HG02840 (cell line): Measurements from ENCODE around the gene NKAIN2.
"Not testable (repeated sequence)": the region's sequence is repeated elsewhere in the genome, so short reads cannot be mapped to it uniquely, and the experiment has no call there.

Experiments used
- ATAC-seq: cut with Tn5 transposase; IDR thresholded peaks from one replicate; pipeline ENCODE4 v1.9.1; 2021; ENCODE audit warnings: mild to moderate bottlenecking, moderate library complexity, moderate number of reproducible peaks; ENCODE audit not compliant: unreplicated experiment, low FRiP score

The NKAIN2 gene

GRCh38 chr6:124389127-124389526 lies 585.5 kb downstream of the NKAIN2 start:
- ATAC-seq = no peak

GRCh38 chr6:124393536-124393935 lies 589.9 kb downstream of the NKAIN2 start:
- ATAC-seq = no peak

- no peak for ATAC-seq
Measured at GRCh38 chr6:124396361-124396760, 592.7 kb downstream of the NKAIN2 start.

GRCh38 chr6:124400261-124400999 lies 596.8 kb downstream of the NKAIN2 start:
- no peak for ATAC-seq

DNA sequence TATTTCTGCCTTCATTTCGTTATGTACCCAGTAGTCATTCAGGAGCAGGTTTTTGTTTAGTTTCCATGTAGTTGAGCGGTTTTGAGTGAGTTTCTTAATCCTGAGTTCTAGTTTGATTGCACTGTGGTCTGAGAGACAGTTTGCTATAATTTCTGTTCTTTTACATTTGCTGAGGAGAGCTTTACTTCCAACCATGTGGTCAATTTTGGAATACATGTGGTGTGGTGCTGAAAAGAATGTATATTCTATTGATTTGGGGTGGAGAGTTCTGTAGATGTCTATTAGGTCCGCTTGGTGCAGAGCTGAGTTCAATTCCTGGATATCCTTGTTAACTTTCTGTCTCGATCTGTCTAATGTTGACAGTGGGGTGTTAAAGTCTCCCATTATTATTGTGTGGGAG lies 606.8 kb downstream of the NKAIN2 start:
- not testable (repeated sequence) for ATAC-seq

- ATAC-seq = not testable (repeated sequence)
Measured at GRCh38 chr6:124412657-124413056, 609.0 kb downstream of the NKAIN2 start.

DNA sequence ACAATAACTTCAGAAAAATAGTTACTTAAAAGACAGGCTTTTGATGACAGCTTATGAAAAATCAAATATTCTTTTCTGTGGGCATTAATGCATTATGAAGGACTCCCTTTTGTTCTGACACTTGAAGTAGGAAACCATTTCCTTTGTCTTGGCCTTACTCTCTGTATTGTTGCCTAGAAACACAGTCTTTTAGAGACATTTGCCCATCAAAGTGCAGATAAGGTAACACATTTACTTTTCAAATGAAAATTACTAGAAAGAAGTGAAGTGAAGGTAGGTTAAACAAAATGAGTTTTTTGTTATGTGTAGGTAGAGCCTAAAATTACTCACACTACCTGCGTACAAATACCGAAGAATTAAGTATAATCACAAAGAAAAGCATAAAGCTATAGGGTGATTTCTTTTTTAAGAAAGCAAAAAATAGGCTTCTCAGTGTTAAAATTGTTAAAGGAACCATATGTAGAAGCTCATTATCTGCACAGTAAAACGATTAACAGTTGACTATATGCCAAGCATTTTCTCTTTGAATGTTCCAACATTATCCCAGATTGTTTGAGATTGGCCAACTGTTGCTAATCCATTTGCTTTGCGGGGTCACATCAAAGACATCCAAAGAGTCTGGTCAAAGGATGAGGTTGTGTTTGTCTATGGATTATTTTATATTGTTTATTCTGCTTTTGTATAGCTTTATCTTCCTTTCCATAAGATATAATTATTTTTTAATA lies 616.6 kb downstream of the NKAIN2 start:
- ATAC-seq = no peak

GRCh38 chr6:124423621-124424020 lies 620.0 kb downstream of the NKAIN2 start:
- no peak for ATAC-seq

DNA sequence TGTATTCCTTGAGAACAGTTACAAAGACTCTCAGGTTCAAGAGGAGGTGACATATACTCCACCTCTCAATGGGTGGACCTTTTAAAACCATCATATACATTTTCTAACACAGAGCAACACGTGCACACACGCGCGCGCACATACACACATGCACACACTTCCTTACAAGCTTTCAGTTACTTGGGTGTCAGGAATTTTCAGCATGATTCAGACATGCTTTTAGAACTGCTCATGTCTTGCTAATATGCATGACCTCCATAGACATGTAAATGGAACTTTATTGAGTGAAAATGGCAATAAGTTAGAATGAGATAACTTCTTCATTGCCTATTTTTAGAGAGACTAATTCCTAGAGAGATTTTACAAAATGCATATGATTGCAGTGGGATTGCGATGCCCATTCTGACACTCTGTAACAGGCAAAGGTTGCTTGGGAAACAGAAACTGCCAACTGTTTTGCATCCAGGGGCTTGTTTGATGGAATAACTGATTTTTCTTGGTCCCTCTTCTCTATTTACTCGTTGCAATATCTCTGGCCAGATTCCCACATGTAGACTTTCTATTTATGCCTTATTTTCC lies 627.2 kb downstream of the NKAIN2 start:
- no peak for ATAC-seq

GRCh38 chr6:124432620-124433019 lies 629.0 kb downstream of the NKAIN2 start:
- ATAC-seq = no peak

- ATAC-seq = no peak
Measured at GRCh38 chr6:124433387-124434160, 629.9 kb downstream of the NKAIN2 start.

DNA sequence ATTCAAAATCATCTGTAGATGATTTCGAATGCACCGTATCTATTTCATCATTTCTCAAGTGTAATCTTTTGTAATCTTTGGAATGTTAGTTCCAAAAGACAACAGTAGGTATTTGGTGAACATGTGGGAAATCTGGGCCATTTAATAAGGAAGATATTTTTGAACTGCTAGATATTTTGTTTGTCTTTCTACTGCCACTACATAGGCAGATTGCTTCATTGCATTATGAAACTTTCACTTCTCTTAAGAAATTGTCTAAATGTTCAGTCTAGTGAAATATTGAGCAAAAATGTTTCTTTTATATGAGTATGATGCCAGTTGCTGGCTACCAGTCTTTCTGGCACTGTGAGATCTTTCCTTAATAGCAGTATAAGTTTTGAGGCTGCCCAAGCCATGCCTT lies 630.8 kb downstream of the NKAIN2 start:
- ATAC-seq = no peak

GRCh38 chr6:124436803-124437202 lies 633.1 kb downstream of the NKAIN2 start:
- ATAC-seq = no peak

GRCh38 chr6:124438546-124439065 lies 634.9 kb downstream of the NKAIN2 start:
- no peak for ATAC-seq

DNA sequence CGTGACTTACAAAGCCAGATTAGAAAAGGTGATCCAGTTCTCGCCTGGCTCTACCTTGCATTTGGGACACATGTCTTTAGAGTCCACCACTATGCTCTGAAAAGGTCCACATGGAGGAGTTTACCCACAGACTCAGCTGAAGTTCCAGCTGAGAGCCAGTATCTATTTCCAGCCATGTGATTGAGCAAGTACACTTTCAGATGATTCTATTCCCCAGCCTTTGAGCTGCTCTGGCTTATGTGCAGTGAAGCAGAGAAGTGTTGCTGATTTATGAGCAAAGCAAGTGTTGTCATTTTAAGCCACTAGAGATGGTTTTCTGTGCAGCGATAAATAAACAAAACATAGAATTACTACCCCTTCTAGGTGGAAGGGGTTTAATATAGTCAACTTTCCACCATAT lies 637.8 kb downstream of the NKAIN2 start:
- ATAC-seq = no peak

- ATAC-seq = no peak
Measured at GRCh38 chr6:124443541-124443940, 639.9 kb downstream of the NKAIN2 start.

- ATAC-seq = no peak
Measured at GRCh38 chr6:124445581-124445980, 641.9 kb downstream of the NKAIN2 start.

- no peak for ATAC-seq
Measured at GRCh38 chr6:124446961-124447360, 643.3 kb downstream of the NKAIN2 start.

GRCh38 chr6:124459268-124459667 lies 655.6 kb downstream of the NKAIN2 start:
- no peak for ATAC-seq

- ATAC-seq = no peak
Measured at GRCh38 chr6:124462750-124463149, 659.1 kb downstream of the NKAIN2 start.

- ATAC-seq = no peak
Measured at GRCh38 chr6:124463271-124463670, 659.6 kb downstream of the NKAIN2 start.
